ENCODE data around the gene STX2. TPM values are rescaled to one million over a fixed set of nuclear protein-coding genes. Genes with fewer than 3 reads are reported as not detected.
"Not testable (repeated sequence)": the region's sequence is repeated elsewhere in the genome, so short reads cannot be mapped to it uniquely, and the experiment has no call there.

STX2 gene
- 16.4 TPM for polyA plus RNA-seq (2013, experiment 1 of 2)
- polyA plus RNA-seq (2013, experiment 2 of 2), result 19.1 TPM

DNA sequence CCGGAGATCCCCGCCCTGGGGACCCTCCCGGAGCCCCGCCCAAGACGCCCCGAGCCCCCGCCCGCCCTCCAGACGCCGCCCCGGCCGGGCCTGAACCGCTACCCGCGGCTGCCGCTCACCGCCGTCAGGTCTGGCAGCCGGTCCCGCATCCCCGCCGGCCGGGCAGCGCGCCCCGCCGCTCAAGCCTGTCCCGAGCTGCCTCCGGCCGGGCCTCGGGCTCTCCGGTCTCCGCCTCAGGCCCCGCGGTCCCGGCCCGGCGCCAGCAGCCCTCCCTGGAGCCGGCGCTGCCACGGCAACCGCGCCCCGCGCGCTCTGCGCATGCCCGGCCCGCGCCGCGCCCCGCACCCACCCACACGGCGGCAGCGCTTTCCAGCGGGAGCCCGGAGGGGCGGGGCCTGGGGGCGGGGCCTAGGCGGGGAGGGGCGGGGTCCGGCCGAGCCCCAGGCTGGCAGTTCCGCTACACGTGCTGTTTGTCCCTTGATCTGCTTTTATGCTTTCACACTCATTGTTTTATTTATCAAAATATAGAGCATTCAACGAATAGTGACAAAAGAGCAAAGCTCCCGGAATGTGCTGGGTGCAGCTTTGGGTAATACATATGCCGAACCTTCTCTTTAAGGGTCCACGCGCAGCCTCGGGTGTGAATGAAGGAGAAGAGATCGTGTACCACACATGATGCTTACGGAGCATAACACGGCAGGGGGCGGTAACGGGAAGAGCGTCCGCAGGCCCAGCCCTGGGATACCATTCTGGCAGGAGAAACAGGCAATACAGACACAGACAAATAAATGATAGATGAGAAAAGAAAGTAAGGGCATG lies at the start of gene STX2:
Gene STX2 (minus strand): TSS at position 300 of the 819 bp plus-strand sequence. CDS start 151 bp downstream, at position 149.
- peaks cover 10% of the 10 kb centered on the region for H3K4me1 ChIP-seq (ENCODE audit: insufficient read depth, low read length)
- H3K9ac ChIP-seq (ENCODE audit: low read depth, low read length), result peak within 1 kb of the TSS; percentile 67; the same call in 1 of the 2 replicates
- WGBS, result 3% methylated on average over 79 of the region's 79 CpGs
- H3K4me3 ChIP-seq (ENCODE audit: low read length), result peak within 1 kb of the TSS; percentile 91
- H3K27ac ChIP-seq (ENCODE audit: low read depth, low read length), result no peak within 1 kb of the TSS; the same call in 1 of the 2 replicates
- H3K36me3 ChIP-seq (ENCODE audit: insufficient read depth, low read length), result no peaks in the 10 kb centered on the region
- no peaks in the 10 kb centered on the region for H3K9me3 ChIP-seq (ENCODE audit: insufficient read depth, low read depth, low read length)
- peaks cover 17% of the 10 kb centered on the region; the same call in 1 of the 2 replicates for H3K27me3 ChIP-seq (ENCODE audit: insufficient read depth, low read length)

GRCh38 chr12:130887190-130887589 lies 48.1 kb upstream of the STX2 start:
- H3K4me1 ChIP-seq (ENCODE audit: insufficient read depth, low read length), result not testable (repeated sequence)
- WGBS, result 94% methylated on average over 6 of the region's 17 CpGs

GRCh38 chr12:130881548-130881947 lies 42.5 kb upstream of the STX2 start:
- no peak overlapping the region for H3K4me3 ChIP-seq (ENCODE audit: low read length)
- H3K27ac ChIP-seq (ENCODE audit: low read depth, low read length), result no peak overlapping the region
- peaks cover 10% of the 10 kb centered on the region for H3K36me3 ChIP-seq (ENCODE audit: insufficient read depth, low read length)
- H3K9me3 ChIP-seq (ENCODE audit: insufficient read depth, low read depth, low read length), result no peaks in the 10 kb centered on the region
- no peak overlapping the region for H3K9ac ChIP-seq (ENCODE audit: low read depth, low read length)
- no peaks in the 10 kb centered on the region for H3K27me3 ChIP-seq (ENCODE audit: insufficient read depth, low read length)
- no peaks in the 10 kb centered on the region for H3K4me1 ChIP-seq (ENCODE audit: insufficient read depth, low read length)
- WGBS, result 94% methylated on average over 1 of the region's 1 CpG

More at GRCh38 chr12:130887190-130887589, 48.1 kb upstream of the STX2 start:
- H3K9me3 ChIP-seq (ENCODE audit: insufficient read depth, low read depth, low read length); H3K27me3 ChIP-seq (ENCODE audit: insufficient read depth, low read length); H3K9ac ChIP-seq (ENCODE audit: low read depth, low read length); H3K4me3 ChIP-seq (ENCODE audit: low read length); H3K36me3 ChIP-seq (ENCODE audit: insufficient read depth, low read length); H3K27ac ChIP-seq (ENCODE audit: low read depth, low read length): not testable (repeated sequence)

DNA sequence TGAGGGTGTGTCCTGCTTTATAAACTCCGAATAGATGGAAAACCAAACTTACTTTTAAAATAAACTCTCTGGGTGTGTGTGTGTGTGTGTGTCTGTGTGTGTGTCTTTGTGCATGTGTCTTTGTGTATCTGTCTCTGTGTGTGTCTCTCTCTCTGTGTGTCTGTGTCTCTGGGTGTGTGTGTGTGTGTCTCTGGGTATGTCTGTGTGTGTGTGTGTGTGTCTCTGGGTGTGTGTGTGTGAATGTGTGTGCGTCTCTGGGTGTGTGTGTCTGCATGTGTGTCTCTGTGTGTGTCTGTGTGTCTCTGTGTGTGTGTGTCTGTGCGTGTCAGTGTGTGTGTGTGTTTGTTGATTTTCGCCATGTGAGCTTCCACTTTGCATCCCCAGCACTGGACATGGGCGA lies 42.0 kb upstream of the STX2 start:
- H3K9ac ChIP-seq (ENCODE audit: low read depth, low read length), result no peak overlapping the region
- no peaks in the 10 kb centered on the region for H3K27me3 ChIP-seq (ENCODE audit: insufficient read depth, low read length)
- H3K36me3 ChIP-seq (ENCODE audit: insufficient read depth, low read length), result peaks cover 15% of the 10 kb centered on the region
- WGBS, result 96% methylated on average over 4 of the region's 5 CpGs
- no peak overlapping the region for H3K27ac ChIP-seq (ENCODE audit: low read depth, low read length)
- H3K4me1 ChIP-seq (ENCODE audit: insufficient read depth, low read length), result no peaks in the 10 kb centered on the region
- no peaks in the 10 kb centered on the region for H3K9me3 ChIP-seq (ENCODE audit: insufficient read depth, low read depth, low read length)
- no peak overlapping the region for H3K4me3 ChIP-seq (ENCODE audit: low read length)

GRCh38 chr12:130880411-130880885 lies 41.4 kb upstream of the STX2 start:
- Histone ChIP-seq H3K27me3 (ENCODE audit: insufficient read depth, low read length) (no peaks in the 10 kb centered on the region), H3K36me3 (ENCODE audit: insufficient read depth, low read length) (peaks cover 21% of the 10 kb centered on the region), H3K4me1 (ENCODE audit: insufficient read depth, low read length) (no peaks in the 10 kb centered on the region), H3K9ac (ENCODE audit: low read depth, low read length) (no peak overlapping the region), H3K27ac (ENCODE audit: low read depth, low read length) (no peak overlapping the region), H3K9me3 (ENCODE audit: insufficient read depth, low read depth, low read length) (no peaks in the 10 kb centered on the region), H3K4me3 (ENCODE audit: low read length) (no peak overlapping the region)
- 68% methylated on average over 10 of the region's 10 CpGs for WGBS

DNA sequence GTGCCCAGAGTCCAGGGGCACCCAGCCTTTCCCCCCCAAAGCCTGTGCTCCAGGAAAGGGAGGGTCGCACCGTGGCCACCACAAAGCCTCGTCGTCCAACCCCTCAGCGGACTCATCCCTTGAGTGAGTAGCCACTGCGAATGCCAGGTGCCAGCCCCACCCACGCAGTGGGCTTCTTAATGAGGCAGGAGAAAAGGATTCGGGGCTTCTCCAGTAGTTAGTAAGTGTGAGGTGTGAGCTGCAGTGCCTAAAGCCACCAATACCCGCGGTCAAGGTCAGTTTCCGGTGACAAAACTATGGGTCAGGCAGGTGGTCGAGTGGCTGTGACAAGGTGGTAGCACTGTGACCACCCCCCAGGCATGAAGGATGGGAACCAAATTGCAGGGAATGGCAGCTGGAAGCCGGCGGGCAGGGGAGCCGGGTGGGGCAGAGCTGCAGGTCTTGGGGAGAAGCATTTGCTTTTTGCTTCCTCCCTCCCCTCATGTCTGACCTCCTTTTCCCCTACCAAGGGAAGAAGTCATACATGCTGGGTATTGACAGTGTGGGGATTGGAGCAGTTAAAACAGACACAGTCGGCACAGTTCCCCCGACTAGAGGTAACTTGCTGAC lies 40.8 kb upstream of the STX2 start:
- Histone ChIP-seq H3K9me3 (ENCODE audit: insufficient read depth, low read depth, low read length) (no peaks in the 10 kb centered on the region), H3K36me3 (ENCODE audit: insufficient read depth, low read length) (peaks cover 27% of the 10 kb centered on the region), H3K4me3 (ENCODE audit: low read length) (no peak overlapping the region), H3K27ac (ENCODE audit: low read depth, low read length) (no peak overlapping the region), H3K27me3 (ENCODE audit: insufficient read depth, low read length) (no peaks in the 10 kb centered on the region), H3K4me1 (ENCODE audit: insufficient read depth, low read length) (no peaks in the 10 kb centered on the region), H3K9ac (ENCODE audit: low read depth, low read length) (no peak overlapping the region)
- 80% methylated on average over 17 of the region's 17 CpGs for WGBS

GRCh38 chr12:130879212-130879686 lies 40.2 kb upstream of the STX2 start:
- H3K4me1 ChIP-seq (ENCODE audit: insufficient read depth, low read length), result no peaks in the 10 kb centered on the region; the same call in 1 of the 2 replicates
- H3K9ac ChIP-seq (ENCODE audit: low read depth, low read length), result no peak overlapping the region
- H3K9me3 ChIP-seq (ENCODE audit: insufficient read depth, low read depth, low read length), result no peaks in the 10 kb centered on the region
- H3K4me3 ChIP-seq (ENCODE audit: low read length), result no peak overlapping the region
- H3K36me3 ChIP-seq (ENCODE audit: insufficient read depth, low read length), result peaks cover 33% of the 10 kb centered on the region
- H3K27me3 ChIP-seq (ENCODE audit: insufficient read depth, low read length), result no peaks in the 10 kb centered on the region
- 86% methylated on average over 13 of the region's 13 CpGs for WGBS
- H3K27ac ChIP-seq (ENCODE audit: low read depth, low read length), result no peak overlapping the region; the same call in 1 of the 2 replicates

GRCh38 chr12:130878193-130879185 lies 39.4 kb upstream of the STX2 start:
- Histone ChIP-seq H3K27me3 (ENCODE audit: insufficient read depth, low read length) (no peaks in the 10 kb centered on the region), H3K36me3 (ENCODE audit: insufficient read depth, low read length) (peaks cover 41% of the 10 kb centered on the region), H3K4me3 (ENCODE audit: low read length) (no peak overlapping the region), H3K4me1 (ENCODE audit: insufficient read depth, low read length) (peaks cover 8% of the 10 kb centered on the region), H3K27ac (ENCODE audit: low read depth, low read length) (peak overlapping the region; percentile 4; the same call in 1 of the 2 replicates), H3K9me3 (ENCODE audit: insufficient read depth, low read depth, low read length) (no peaks in the 10 kb centered on the region), H3K9ac (ENCODE audit: low read depth, low read length) (no peak overlapping the region)
- WGBS, result 82% methylated on average over 23 of the region's 24 CpGs

DNA sequence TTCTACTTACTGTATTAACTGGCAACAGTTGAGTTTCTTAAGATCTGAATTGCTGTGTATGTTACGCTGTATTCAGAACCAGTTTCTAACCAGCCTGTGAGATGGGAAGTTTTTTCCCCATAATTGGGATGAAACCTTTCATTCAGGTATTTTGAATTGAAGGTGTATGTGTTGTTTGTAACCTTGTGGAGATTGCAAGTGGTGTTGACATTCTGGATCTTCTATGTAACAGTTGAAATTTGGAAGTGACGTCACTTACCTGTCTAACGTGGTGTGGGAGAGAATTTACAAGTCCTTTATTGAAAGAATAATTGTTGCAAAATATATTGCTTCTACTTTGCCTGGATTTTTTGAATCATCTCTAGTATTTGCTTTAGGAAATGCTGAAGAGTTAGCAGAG lies 38.3 kb upstream of the STX2 start:
- no peak overlapping the region for H3K4me3 ChIP-seq (ENCODE audit: low read length)
- H3K27me3 ChIP-seq (ENCODE audit: insufficient read depth, low read length), result no peaks in the 10 kb centered on the region
- no peak overlapping the region; the same call in 1 of the 2 replicates for H3K27ac ChIP-seq (ENCODE audit: low read depth, low read length)
- no peaks in the 10 kb centered on the region for H3K9me3 ChIP-seq (ENCODE audit: insufficient read depth, low read depth, low read length)
- H3K9ac ChIP-seq (ENCODE audit: low read depth, low read length), result no peak overlapping the region
- peaks cover 51% of the 10 kb centered on the region for H3K36me3 ChIP-seq (ENCODE audit: insufficient read depth, low read length)
- peaks cover 13% of the 10 kb centered on the region for H3K4me1 ChIP-seq (ENCODE audit: insufficient read depth, low read length)
- WGBS, result 94% methylated on average over 3 of the region's 3 CpGs

GRCh38 chr12:130876758-130877157 lies 37.7 kb upstream of the STX2 start:
- peaks cover 13% of the 10 kb centered on the region for H3K4me1 ChIP-seq (ENCODE audit: insufficient read depth, low read length)
- no peak overlapping the region for H3K4me3 ChIP-seq (ENCODE audit: low read length)
- H3K27me3 ChIP-seq (ENCODE audit: insufficient read depth, low read length), result no peaks in the 10 kb centered on the region
- peaks cover 51% of the 10 kb centered on the region for H3K36me3 ChIP-seq (ENCODE audit: insufficient read depth, low read length)
- no peak overlapping the region; the same call in 1 of the 2 replicates for H3K27ac ChIP-seq (ENCODE audit: low read depth, low read length)
- H3K9me3 ChIP-seq (ENCODE audit: insufficient read depth, low read depth, low read length), result no peaks in the 10 kb centered on the region
- WGBS, result 91% methylated on average over 3 of the region's 3 CpGs
- H3K9ac ChIP-seq (ENCODE audit: low read depth, low read length), result no peak overlapping the region

All from HUES64 (cell line).